Caco-2 (cell line): ENCODE measurements around the gene HSPG2. TPM values are rescaled to one million over a fixed set of nuclear protein-coding genes. Genes with fewer than 3 reads are reported as not detected.
"Not testable (repeated sequence)": the region's sequence is repeated elsewhere in the genome, so short reads cannot be mapped to it uniquely, and the experiment has no call there.

Experiments
- BruUV-seq: library from RNA; stranded (reverse); fragments of 400-500 nt; replicated peaks from 2 replicates; lab custom pipeline; 2021; lab: Mats Ljungman, UMichigan
- CTCF ChIA-PET: fragments of 300-600 bp; sonication (Branson Sonifier 250); formaldehyde crosslinking; loops from one replicate; lab custom pipeline; 2022; ENCODE audit warnings: antibody characterized with exemption; lab: Charles Lee
- POLR2A ChIA-PET: fragments of 300-600 bp; sonication (Branson Sonifier 250); formaldehyde crosslinking; loops from one replicate; lab custom pipeline; 2022; ENCODE audit warnings: antibody characterized with exemption; lab: Charles Lee
- DNase-seq, 2 experiments: peaks; one replicate each; pipeline versions ENCODE4 v3.0.0 to v3.0.0-alpha.2; 2020 to 2022
- H3K27me3 ChIP-seq: replicated peaks from 2 replicates; pipeline ENCODE4 v1.6.0; 2011; ENCODE audit warnings: low read length; ENCODE audit not compliant: control insufficient read depth, insufficient read depth
- H3K36me3 ChIP-seq: 2 replicates; pipeline ENCODE4 v1.5.1; 2011; ENCODE audit warnings: low read length; ENCODE audit not compliant: control insufficient read depth, insufficient read depth
- H3K4me1 ChIP-seq: fragments of 250-450 bp; sonication (Bioruptor Pico); 2 replicates; pipeline ENCODE4 v1.5.1; 2020; ENCODE audit warnings: mild to moderate bottlenecking
- H3K4me3 ChIP-seq: 2 replicates; pipeline ENCODE4 v1.5.1; 2011; ENCODE audit warnings: low read depth, mild to moderate bottlenecking, control low read depth, low read length
- H3K9me3 ChIP-seq: fragments of 250-450 bp; sonication (Bioruptor Pico); 2 replicates; pipeline ENCODE4 v1.5.1; 2020; ENCODE audit warnings: mild to moderate bottlenecking, moderate library complexity
- H3K27ac Mint-ChIP-seq: one replicate; pipeline ENCODE4 v1.8.0; 2022; ENCODE audit warnings: mixed read lengths; ENCODE audit not compliant: unreplicated experiment
- H3K27me3 Mint-ChIP-seq: one replicate; pipeline ENCODE4 v1.8.0; 2022; ENCODE audit warnings: mixed read lengths; ENCODE audit not compliant: insufficient read depth, unreplicated experiment
- H3K36me3 Mint-ChIP-seq: one replicate; pipeline ENCODE4 v1.8.0; 2022; ENCODE audit warnings: mild to moderate bottlenecking, mixed read lengths; ENCODE audit not compliant: insufficient read depth, unreplicated experiment
- H3K4me1 Mint-ChIP-seq: one replicate; pipeline ENCODE4 v1.8.0; 2022; ENCODE audit warnings: low read depth, mixed read lengths; ENCODE audit not compliant: unreplicated experiment
- H3K4me3 Mint-ChIP-seq: one replicate; pipeline ENCODE4 v1.8.0; 2022; ENCODE audit warnings: mild to moderate bottlenecking, moderate library complexity, mixed read lengths; ENCODE audit not compliant: unreplicated experiment
- H3K9me3 Mint-ChIP-seq: one replicate; pipeline ENCODE4 v1.8.0; 2022; ENCODE audit warnings: mixed read lengths; ENCODE audit not compliant: unreplicated experiment
- intact Hi-C: fragments of 100-400 bp; cut with micrococcal nuclease; formaldehyde crosslinking; loops from one replicate; pipeline ENCODE4 v1.10.0; 2022; ENCODE audit not compliant: unreplicated experiment
- total RNA-seq: library from RNA; stranded (reverse); gene quantifications from 2 replicates; pipeline ENCODE4 v1.2.3, GENCODE V29; 2022

Gene HSPG2
- total RNA-seq, 1 experiment from 2014 or later = 237 TPM

- H3K4me1 Mint-ChIP-seq, H3K36me3 Mint-ChIP-seq, CTCF ChIA-PET, H3K9me3 Mint-ChIP-seq, intact Hi-C loops, H3K27me3 ChIP-seq, H3K4me3 ChIP-seq, H3K27ac Mint-ChIP-seq, H3K9me3 ChIP-seq, H3K27me3 Mint-ChIP-seq, H3K4me3 Mint-ChIP-seq, H3K36me3 ChIP-seq, BruUV-seq, H3K4me1 ChIP-seq, POLR2A ChIA-PET: not testable (repeated sequence)
- DNase-seq = peak in 1 of 2 experiments; percentile 36
Measured at GRCh38 chr1:21980515-21981220, 43.6 kb upstream of the HSPG2 start.

DNA sequence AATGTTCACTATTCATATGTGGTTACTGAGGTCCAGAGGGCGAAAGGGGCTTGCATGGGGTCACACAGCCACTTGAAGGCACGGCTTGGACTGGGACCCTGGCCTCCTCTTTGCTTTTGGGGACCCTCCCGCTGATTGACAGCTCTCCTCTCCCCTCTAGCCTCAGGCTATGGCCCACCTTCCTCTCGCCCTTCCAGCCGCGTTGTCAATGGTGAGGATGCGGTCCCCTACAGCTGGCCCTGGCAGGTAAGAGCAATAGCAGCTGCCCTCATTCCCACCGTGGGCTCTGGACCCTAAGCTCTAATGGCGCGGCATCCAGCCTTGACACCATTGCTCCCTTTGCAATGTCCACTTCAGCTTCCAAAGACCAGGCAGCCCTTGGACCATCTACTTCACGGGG, 41.1 kb upstream of the HSPG2 start:
- H3K36me3 ChIP-seq, CTCF ChIA-PET, H3K36me3 Mint-ChIP-seq, DNase-seq, POLR2A ChIA-PET, H3K9me3 ChIP-seq, BruUV-seq, H3K27ac Mint-ChIP-seq, H3K9me3 Mint-ChIP-seq, H3K4me1 ChIP-seq, H3K4me3 Mint-ChIP-seq, intact Hi-C loops, H3K4me3 ChIP-seq, H3K4me1 Mint-ChIP-seq, H3K27me3 ChIP-seq, H3K27me3 Mint-ChIP-seq: not testable (repeated sequence)

GRCh38 chr1:21976703-21977239, 39.7 kb upstream of the HSPG2 start, which contains the start of gene CELA3B:
Gene CELA3B (plus strand): TSS chr1:21977022. CDS start chr1:21977040, 18 bp downstream.
- H3K9me3 ChIP-seq, H3K27me3 ChIP-seq, H3K27ac Mint-ChIP-seq, H3K4me1 Mint-ChIP-seq, POLR2A ChIA-PET, CTCF ChIA-PET, H3K36me3 Mint-ChIP-seq, H3K36me3 ChIP-seq, BruUV-seq, DNase-seq, intact Hi-C loops, H3K4me3 Mint-ChIP-seq, H3K9me3 Mint-ChIP-seq, H3K4me1 ChIP-seq, H3K27me3 Mint-ChIP-seq, H3K4me3 ChIP-seq: not testable (repeated sequence)

DNA sequence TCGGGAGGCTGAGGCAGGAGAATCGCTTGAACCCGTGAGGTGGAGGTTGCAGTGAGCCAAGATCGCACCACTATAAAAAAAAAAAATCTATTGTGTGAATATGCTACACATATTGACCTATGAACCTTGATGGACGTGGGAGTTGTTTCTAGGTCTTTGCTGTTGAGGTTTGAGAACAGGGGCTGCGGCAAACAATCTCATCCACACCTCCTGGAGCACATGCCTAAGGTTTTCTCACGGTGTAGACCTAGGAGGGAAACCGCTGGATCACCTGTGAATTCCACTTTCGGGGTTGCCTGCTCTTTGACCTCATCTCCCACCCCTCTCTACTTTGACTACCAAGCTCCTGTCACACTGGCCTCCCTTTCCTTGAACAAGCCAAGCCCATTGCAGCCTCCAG, 38.2 kb upstream of the HSPG2 start:
- H3K27me3 ChIP-seq, DNase-seq, H3K4me1 ChIP-seq, H3K27me3 Mint-ChIP-seq, H3K9me3 ChIP-seq, POLR2A ChIA-PET, BruUV-seq, CTCF ChIA-PET, intact Hi-C loops, H3K4me1 Mint-ChIP-seq, H3K9me3 Mint-ChIP-seq, H3K36me3 ChIP-seq, H3K36me3 Mint-ChIP-seq, H3K27ac Mint-ChIP-seq, H3K4me3 Mint-ChIP-seq, H3K4me3 ChIP-seq: not testable (repeated sequence)

- H3K4me1 ChIP-seq, H3K27ac Mint-ChIP-seq, H3K36me3 ChIP-seq, H3K4me3 ChIP-seq, BruUV-seq, H3K4me3 Mint-ChIP-seq, H3K9me3 Mint-ChIP-seq, H3K36me3 Mint-ChIP-seq, H3K9me3 ChIP-seq, CTCF ChIA-PET, H3K4me1 Mint-ChIP-seq, H3K27me3 ChIP-seq, H3K27me3 Mint-ChIP-seq, POLR2A ChIA-PET, intact Hi-C loops: not testable (repeated sequence)
- peak; percentile 63 to 78 for DNase-seq
Measured at GRCh38 chr1:21974699-21975098, 37.6 kb upstream of the HSPG2 start.

DNA sequence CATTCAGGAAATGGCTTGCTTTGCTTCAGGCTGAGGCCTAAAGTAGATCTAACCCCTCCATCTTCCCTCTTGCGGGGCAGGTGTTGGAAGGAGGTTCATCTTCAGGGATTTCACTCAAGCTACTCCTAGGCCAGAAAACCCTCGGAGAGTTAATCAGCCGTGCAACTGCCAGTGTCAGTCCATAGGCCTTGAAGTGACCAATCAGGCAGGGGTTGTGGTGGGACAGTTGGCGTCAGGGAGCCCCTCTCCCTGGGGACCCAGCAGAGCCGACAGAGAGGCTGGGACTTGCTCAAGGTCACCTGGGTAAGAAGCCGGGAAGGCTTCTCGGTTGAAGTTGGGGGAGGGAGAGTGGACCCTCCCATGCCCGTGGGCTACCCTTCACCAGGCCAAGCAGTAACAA, 36.8 kb upstream of the HSPG2 start:
- H3K36me3 Mint-ChIP-seq, DNase-seq, H3K4me1 ChIP-seq, H3K27me3 Mint-ChIP-seq, H3K9me3 ChIP-seq, H3K9me3 Mint-ChIP-seq, BruUV-seq, H3K36me3 ChIP-seq, CTCF ChIA-PET, H3K4me1 Mint-ChIP-seq, H3K4me3 Mint-ChIP-seq, intact Hi-C loops, POLR2A ChIA-PET, H3K27me3 ChIP-seq, H3K4me3 ChIP-seq: not testable (repeated sequence)
- H3K27ac Mint-ChIP-seq = peak overlapping the region; percentile 61

DNA sequence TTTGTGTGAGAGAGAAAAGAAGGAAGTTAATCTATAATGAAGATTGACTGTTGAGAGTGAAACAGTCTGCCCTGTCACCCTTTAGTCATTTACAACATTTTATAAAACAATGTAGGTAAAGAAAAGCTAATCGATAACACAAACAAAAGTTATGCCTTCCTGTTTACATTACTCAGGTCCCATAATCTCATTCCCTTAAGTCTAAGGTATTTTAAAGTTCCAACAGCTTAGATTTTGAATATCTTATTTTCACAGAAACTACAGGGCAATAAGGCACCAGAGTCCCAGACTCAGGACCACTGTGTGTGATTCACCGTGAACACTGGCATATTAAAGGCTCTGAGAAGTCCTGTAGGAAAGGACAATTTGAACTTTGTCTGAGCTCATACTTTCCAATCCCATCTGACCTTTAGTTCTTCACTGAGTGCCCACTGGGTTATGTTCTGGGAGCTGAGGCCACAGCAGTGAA, 35.9 kb upstream of the HSPG2 start:
- intact Hi-C loops, BruUV-seq, H3K36me3 ChIP-seq, H3K4me3 ChIP-seq, H3K9me3 ChIP-seq, H3K9me3 Mint-ChIP-seq, H3K27me3 ChIP-seq, H3K27me3 Mint-ChIP-seq, H3K4me1 ChIP-seq, H3K4me3 Mint-ChIP-seq, H3K36me3 Mint-ChIP-seq, DNase-seq: not testable (repeated sequence)
- Mint-ChIP-seq H3K4me1 (peaks cover 13% of the 10 kb centered on the region), H3K27ac (peak overlapping the region; percentile 61)
- CTCF ChIA-PET = interaction anchor here (0.6 kb wide), 1 partner anchor 1896 kb away, joined by 4 read pairs; no protein-coding TSS in a partner anchor
- POLR2A ChIA-PET = interaction anchor here (0.6 kb wide), 1 partner anchor 44 kb away, joined by 3 read pairs; no protein-coding TSS in a partner anchor
